ENCODE data around the gene TEKTIP1. TPM values are rescaled to one million over a fixed set of nuclear protein-coding genes. Genes with fewer than 3 reads are reported as not detected.

Gene TEKTIP1
- total and polyA plus RNA-seq, 9 of the 15 experiments (the other 6 are each of a cell fraction or from before 2014, with no cell fraction given) = 0.66 TPM; not detected in 8

DNA sequence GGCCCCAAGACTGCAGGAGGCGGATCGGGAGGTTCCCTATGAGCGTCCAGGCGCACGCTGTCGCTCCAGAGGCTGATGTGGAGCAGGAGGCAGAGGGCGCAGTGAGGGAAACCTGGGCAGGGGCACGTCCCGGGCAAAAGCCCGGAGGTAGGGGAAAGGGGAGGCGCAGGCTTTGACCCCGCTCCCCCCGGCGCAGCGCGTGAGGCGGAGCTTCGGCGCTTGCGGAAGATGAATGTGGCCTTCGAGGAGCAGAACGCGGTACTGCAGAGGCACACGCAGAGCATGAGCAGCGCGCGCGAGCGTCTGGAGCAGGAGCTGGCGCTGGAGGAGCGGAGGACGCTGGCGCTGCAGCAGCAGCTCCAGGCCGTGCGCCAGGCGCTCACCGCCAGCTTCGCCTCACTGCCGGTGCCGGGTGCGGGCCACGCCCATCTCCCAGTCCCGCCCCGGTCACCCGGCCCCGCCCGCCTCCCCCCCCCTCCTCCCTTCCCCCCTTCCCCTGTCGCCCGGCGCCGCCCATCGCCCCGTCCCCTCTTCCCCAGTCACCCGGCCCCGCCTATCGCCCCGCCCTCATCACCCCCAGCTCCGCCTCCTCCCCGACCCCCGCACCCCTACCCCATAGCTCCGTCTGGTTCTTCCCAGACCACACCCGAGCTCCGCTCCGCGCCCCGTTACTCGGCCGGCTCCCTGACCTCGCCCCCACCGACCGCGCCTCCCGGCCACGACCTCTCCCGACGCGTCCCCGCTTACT lies 37.9 kb downstream of the TEKTIP1 start (continued):
- TF ChIP-seq ATF1 (CRISPR knock-in tag; IDR thresholded peaks at IDR 0.05) = no peak
- TF ChIP-seq ATF1 (tag; IDR thresholded peaks at IDR 0.05) = no peak
- no peak for TF ChIP-seq ZNF124 (CRISPR knock-in tag; IDR thresholded peaks at IDR 0.05)
- no peak for TF ChIP-seq XRCC3 (IDR thresholded peaks at IDR 0.05)
- TF ChIP-seq DNMT1 (IDR thresholded peaks at IDR 0.05) = no peak
- TF ChIP-seq ZNF444 (CRISPR knock-in tag; IDR thresholded peaks at IDR 0.05) = no peak
- no peak for TF ChIP-seq ELF1 (tag; IDR thresholded peaks at IDR 0.05)
- TF ChIP-seq ZBTB7A (IDR thresholded peaks at IDR 0.05; ENCODE audit: borderline replicate concordance, control insufficient read depth, low read depth, low read length) = peak; percentile 51; the same call in 1 of the 2 replicates
- TF ChIP-seq ZNF586 (CRISPR knock-in tag; conservative IDR thresholded peaks at IDR 0.05) = no peak

DNA sequence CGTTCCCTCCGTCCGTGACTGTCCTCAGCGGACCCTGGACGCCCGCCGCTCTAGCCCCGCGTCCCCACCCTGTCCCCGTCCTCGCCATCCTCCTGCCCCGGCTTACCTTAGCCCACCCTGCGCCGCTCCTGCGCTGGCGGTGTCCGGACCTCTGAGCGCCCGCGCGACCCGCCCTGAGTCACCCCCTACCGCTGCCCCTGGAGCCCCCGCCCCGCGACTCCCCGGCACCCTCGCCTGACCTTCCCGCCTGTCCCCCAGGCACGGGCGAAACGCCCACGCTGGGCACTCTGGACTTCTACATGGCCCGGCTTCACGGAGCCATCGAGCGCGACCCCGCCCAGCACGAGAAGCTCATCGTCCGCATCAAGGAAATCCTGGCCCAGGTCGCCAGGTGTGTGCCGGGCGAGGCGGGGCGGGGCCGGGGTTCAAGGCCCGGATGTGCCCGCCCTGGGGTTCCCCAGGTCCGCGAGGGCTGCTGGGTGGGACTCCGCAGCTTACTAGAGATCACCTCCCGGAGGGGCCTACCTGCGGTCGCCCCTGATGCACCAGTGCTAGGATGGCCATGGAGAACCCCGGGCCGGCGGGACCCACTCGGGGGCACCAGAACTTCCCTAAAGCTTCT lies 38.9 kb downstream of the TEKTIP1 start:
- no TSS peak for BruUV-seq (replicated peaks)
- Histone ChIP-seq H3K79me2 (ENCODE audit: control insufficient read depth, insufficient read depth, low read length) (peaks cover 20% of the 10 kb centered on the region), H3K4me2 (ENCODE audit: insufficient read depth, low read length) (no peak overlapping the region), H3K4me3 (no peak overlapping the region), H3K9me3 (replicated peaks; ENCODE audit: control insufficient read depth, insufficient read depth, low read depth, low read length) (no peaks in the 10 kb centered on the region), H3K9ac (ENCODE audit: insufficient read depth in 1 of 2, low read depth in 2 of 2, low read length in 2 of 2) (no peak overlapping the region), H3K27me3 (ENCODE audit: control insufficient read depth in 2 of 2, insufficient read depth in 2 of 2, low read length in 2 of 2) (no peaks in the 10 kb centered on the region), H3K4me1 (replicated peaks in 1 of 2; ENCODE audit: control insufficient read depth in 2 of 2, insufficient read depth in 2 of 2, low read length in 2 of 2) (peaks cover 33 to 74% of the 10 kb centered on the region in 2 experiments), H2AFZ (ENCODE audit: low read depth, low read length) (no peak overlapping the region), H3K36me3 (ENCODE audit: control insufficient read depth, insufficient read depth, low read length) (peaks cover 38% of the 10 kb centered on the region), H4K20me1 (replicated peaks; ENCODE audit: control insufficient read depth, insufficient read depth, low read length) (peaks cover 3% of the 10 kb centered on the region; the same call in 1 of the 2 replicates), H3K27ac (ENCODE audit: extremely low read depth, low read depth, low read length) (no peak overlapping the region), H3K9me1 (ENCODE audit: control insufficient read depth, insufficient read depth, low read length) (peaks cover 5% of the 10 kb centered on the region)
- FAIRE-seq (no peak), ATAC-seq (no peak), DNase-seq (ENCODE audit: extremely low read depth in 1 of 4, low spot score in 3 of 4) (no peak)
- ChIA-PET CTCF (ENCODE audit: low intra/inter-chr PET ratio) (no interaction called here), POLR2A (interaction anchor here (1.5 kb wide), 1 partner anchor 22 kb away, joined by 5 read pairs; no protein-coding TSS in a partner anchor)
- TF ChIP-seq POLR2G (IDR thresholded peaks at IDR 0.05; ENCODE audit: low read depth, low read length) (peak; percentile 63), CBX8 (IDR thresholded peaks at IDR 0.05; ENCODE audit: borderline replicate concordance, extremely low read depth, low read depth, low read length, poor library complexity, severe bottlenecking) (no peak), NR1H2 (CRISPR knock-in tag; IDR thresholded peaks at IDR 0.05) (no peak)
- WGBS (ENCODE audit: insufficient coverage, low coverage, missing lambda C conversion rate) = 95% methylated on average over 20 of the region's 60 CpGs
- intact Hi-C loops (cut with micrococcal nuclease) (loop anchor here (1.0 kb wide), 1 partner anchor 33 kb away; no protein-coding TSS in a partner anchor), in situ Hi-C loops (cut with MboI) (no loop called here)

Data from K562 (cell line).